Stomach (tissue), 9 donors: ENCODE data around the gene CD164L2. TPM values are rescaled to one million over a fixed set of nuclear protein-coding genes. Genes with fewer than 3 reads are reported as not detected.

Experiments
- DNase-seq, 2 donors: peaks; one replicate each; pipeline versions ENCODE4 v3.0.0 to v3.0.0-alpha.2; 2013 to 2019
- H3K27ac ChIP-seq, 5 donors: fragments of 200-600 bp in 4 of 5; sonication (generic) in 4 of 5; one replicate each; pipeline ENCODE4 v1.5.1; 2013 to 2019; ENCODE audit warnings: mild to moderate bottlenecking in 1 of 5, moderate library complexity in 1 of 5
- H3K27me3 ChIP-seq, 3 donors: fragments of 200-600 bp; sonication (generic); one replicate each; pipeline ENCODE4 v1.5.1; 2017 to 2019; ENCODE audit warnings: mixed run types in 1 of 3
- H3K36me3 ChIP-seq, 4 donors: fragments of 200-600 bp; sonication (generic); 1 replicate in 3 of 4; 2 replicates in 1 of 4; pipeline ENCODE4 v1.5.1; 2016 to 2019
- H3K4me1 ChIP-seq, 4 donors: fragments of 200-600 bp; sonication (generic); one replicate each; pipeline ENCODE4 v1.5.1; 2016 to 2019
- H3K4me3 ChIP-seq, 4 donors: fragments of 200-600 bp; sonication (generic) in 3 of 4; one replicate each; pipeline ENCODE4 v1.5.1; 2016 to 2019; ENCODE audit warnings: mild to moderate bottlenecking in 1 of 4
- H3K9me3 ChIP-seq, 4 donors: fragments of 200-600 bp; sonication (generic); one replicate each; pipeline ENCODE4 v1.5.1; 2016 to 2019
- CTCF ChIP-seq, 7 experiments: fragments of 450-650 bp in 4 of 7; fragments of 200-600 bp in 3 of 7; sonication (generic) in 3 of 7; IDR thresholded peaks; one replicate each; pipeline ENCODE4 v1.5.1; 2016 to 2019; ENCODE audit warnings: antibody characterized with exemption in 7 of 7, control low read depth in 2 of 7, mild to moderate bottlenecking in 1 of 7
- EP300 ChIP-seq: sonication (generic); formaldehyde crosslinking; IDR thresholded peaks from one replicate; pipeline ENCODE4 v1.6.1; 2017; ENCODE audit warnings: antibody characterized with exemption
- POLR2A ChIP-seq, 4 donors: fragments of 450-650 bp; IDR thresholded peaks; one replicate each; pipeline ENCODE4 v1.6.1; 2016; ENCODE audit warnings: antibody characterized with exemption in 4 of 4, control low read depth in 2 of 4, mild to moderate bottlenecking in 1 of 4, moderate library complexity in 1 of 4
- POLR2AphosphoS5 ChIP-seq, 3 donors: sonication (generic); formaldehyde crosslinking; IDR thresholded peaks; one replicate each; pipeline ENCODE4 v1.6.1; 2016; ENCODE audit warnings: antibody characterized with exemption in 3 of 3
- whole genome bisulfite sequencing, 5 donors: extraction: QIAGEN DNeasy Blood & Tissue Kit in 3 of 5; methylation state at CpG; one replicate each; pipeline versions ENCODE4 v1.1.5 to v1.1.7; 2013 to 2018; 5-methylcytosine and 5-hydroxymethylcytosine counted together
- intact Hi-C: fragments of 100-400 bp; cut with DNase I; formaldehyde crosslinking; loops from one replicate; pipeline ENCODE4 v1.15.1; 2023; ENCODE audit warnings: low total_unique reads
- polyA plus RNA-seq, 3 donors: library from polyadenylated mRNA; stranded (reverse); fragments of 200-250 nt; gene quantifications; one replicate each; pipeline ENCODE4 v1.2.3, GENCODE V29; 2013
- total RNA-seq, 5 donors: library from RNA; depleted of rRNA; stranded (reverse); fragments of >200 nt; gene quantifications; one replicate each; pipeline versions ENCODE4 v1.1.0 to v1.2.3, GENCODE V29; 2014 to 2016
- donor health status: healthy with polysubstance abuse.
- donor health status: Bipolar disorder and iron deficiency.
- donor health status: healthy.

Gene CD164L2
- total and polyA plus RNA-seq, 8 donors = 1.5 to 8.7 TPM; not detected in 6

GRCh38 chr1:27348861-27349783 is 34.0 kb downstream of the CD164L2 start:
- H3K9me3 ChIP-seq = no peaks in the 10 kb centered on the region
- peak; percentile 88 to 92 for DNase-seq
- peak overlapping the region; percentile 47 to 72 (median 50) for H3K4me3 ChIP-seq
- peaks cover 12 to 45% (median 35%) of the 10 kb centered on the region in 4 donors for H3K4me1 ChIP-seq
- intact Hi-C loops = no loop called here
- TF ChIP-seq POLR2A (IDR thresholded peaks at IDR 0.05) (no peak), POLR2AphosphoS5 (IDR thresholded peaks at IDR 0.05) (peak in 1 of 3 donors; percentile 50), CTCF (IDR thresholded peaks at IDR 0.05) (peak in 1 of 7 experiments; percentile 7), EP300 (no peak)
- H3K27me3 ChIP-seq = peaks cover 0 to 16% (median 0%) of the 10 kb centered on the region in 3 donors
- peak overlapping the region; percentile 52 to 77 (median 70) for H3K27ac ChIP-seq
- H3K36me3 ChIP-seq = peaks cover 4 to 37% (median 14%) of the 10 kb centered on the region in 4 donors
- whole genome bisulfite sequencing, 5 donors = 16 to 64% (median 24%) methylated on average over 12 to 51 of the region's 51 CpGs

- peak in 1 of 2 donors; percentile 56 for DNase-seq
- H3K9me3 ChIP-seq = no peaks in the 10 kb centered on the region
- H3K27me3 ChIP-seq = peaks cover 0 to 16% (median 0%) of the 10 kb centered on the region in 3 donors
- TF ChIP-seq CTCF (IDR thresholded peaks at IDR 0.05) (no peak), POLR2AphosphoS5 (IDR thresholded peaks at IDR 0.05) (no peak)
- H3K4me3 ChIP-seq = no peak overlapping the region
- peaks cover 0 to 22% (median 2%) of the 10 kb centered on the region in 4 donors for H3K36me3 ChIP-seq
- peak overlapping the region in 2 of 5 donors; percentile 8 to 47 for H3K27ac ChIP-seq
- intact Hi-C loops = no loop called here
- WGBS, 5 donors = 77 to 82% (median 79%) methylated on average over 13 to 14 of the region's 14 CpGs
- H3K4me1 ChIP-seq = peaks cover 12 to 66% (median 49%) of the 10 kb centered on the region in 4 donors
Measured at GRCh38 chr1:27346991-27347624, 36.0 kb downstream of the CD164L2 start.

DNA sequence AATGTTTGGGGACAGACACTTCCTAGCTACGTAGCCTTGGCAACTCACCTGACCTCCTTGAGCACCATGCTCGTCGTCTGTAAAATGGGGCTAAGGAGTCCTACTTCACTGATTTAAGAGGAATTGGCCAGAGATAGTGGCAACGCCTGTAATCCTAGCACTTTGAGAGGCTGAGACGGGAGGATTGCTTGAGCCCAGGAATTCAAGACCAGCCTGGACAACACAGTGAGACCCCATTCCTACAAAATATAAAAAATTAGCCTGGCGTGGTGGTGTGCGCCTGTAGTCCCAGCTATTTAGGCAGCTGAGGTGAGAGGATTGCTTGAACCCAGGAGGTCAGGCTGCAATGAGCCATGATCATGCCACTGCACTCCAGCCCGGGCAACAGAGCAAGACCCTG is 36.8 kb downstream of the CD164L2 start:
- WGBS, 5 donors = 92 to 96% (median 94%) methylated on average over 8 of the region's 8 CpGs
- H3K27me3 ChIP-seq = peaks cover 0 to 16% (median 0%) of the 10 kb centered on the region in 3 donors
- no peak overlapping the region for H3K4me3 ChIP-seq
- TF ChIP-seq CTCF (IDR thresholded peaks at IDR 0.05) (no peak), POLR2AphosphoS5 (IDR thresholded peaks at IDR 0.05) (no peak), POLR2A (IDR thresholded peaks at IDR 0.05) (no peak), EP300 (no peak)
- no peak overlapping the region for H3K27ac ChIP-seq
- DNase-seq = no peak
- H3K9me3 ChIP-seq = no peaks in the 10 kb centered on the region
- intact Hi-C loops = no loop called here
- H3K4me1 ChIP-seq = peaks cover 12 to 66% (median 53%) of the 10 kb centered on the region in 4 donors
- H3K36me3 ChIP-seq = peaks cover 0 to 18% (median 2%) of the 10 kb centered on the region in 4 donors

DNA sequence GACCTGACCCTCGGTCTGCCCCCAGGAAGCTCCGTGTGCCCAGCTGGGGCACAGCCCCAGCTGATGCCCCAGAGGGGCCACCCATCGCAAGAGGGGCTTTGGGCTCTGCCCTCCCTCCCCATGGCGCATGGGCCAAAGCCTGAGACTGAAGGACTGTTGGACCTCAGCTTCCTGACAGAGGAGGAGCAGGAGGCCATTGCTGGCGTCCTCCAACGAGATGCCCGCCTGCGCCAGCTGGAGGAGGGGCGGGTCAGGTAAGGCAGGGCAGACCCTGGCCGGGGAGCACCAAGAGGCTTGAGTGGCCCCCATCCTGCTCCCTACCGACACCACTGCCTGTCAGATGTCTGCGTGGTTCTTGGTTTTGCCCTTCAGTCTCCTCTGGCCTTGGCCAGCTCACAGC is 37.9 kb downstream of the CD164L2 start:
- Histone ChIP-seq H3K27ac (no peak overlapping the region), H3K4me3 (no peak overlapping the region), H3K9me3 (no peaks in the 10 kb centered on the region), H3K27me3 (peaks cover 0 to 10% (median 0%) of the 10 kb centered on the region in 3 donors), H3K4me1 (peaks cover 5 to 64% (median 50%) of the 10 kb centered on the region in 4 donors), H3K36me3 (peaks cover 0 to 7% (median 2%) of the 10 kb centered on the region in 4 donors)
- WGBS, 5 donors = 86 to 94% (median 91%) methylated on average over 5 to 12 of the region's 12 CpGs
- DNase-seq = no peak
- intact Hi-C loops = no loop called here
- no peak for TF ChIP-seq CTCF (IDR thresholded peaks at IDR 0.05)
- no peak for TF ChIP-seq EP300
- TF ChIP-seq POLR2AphosphoS5 (IDR thresholded peaks at IDR 0.05) = no peak
- no peak for TF ChIP-seq POLR2A (IDR thresholded peaks at IDR 0.05)
